Measurements from ENCODE around the gene ADGRL3.

DNA sequence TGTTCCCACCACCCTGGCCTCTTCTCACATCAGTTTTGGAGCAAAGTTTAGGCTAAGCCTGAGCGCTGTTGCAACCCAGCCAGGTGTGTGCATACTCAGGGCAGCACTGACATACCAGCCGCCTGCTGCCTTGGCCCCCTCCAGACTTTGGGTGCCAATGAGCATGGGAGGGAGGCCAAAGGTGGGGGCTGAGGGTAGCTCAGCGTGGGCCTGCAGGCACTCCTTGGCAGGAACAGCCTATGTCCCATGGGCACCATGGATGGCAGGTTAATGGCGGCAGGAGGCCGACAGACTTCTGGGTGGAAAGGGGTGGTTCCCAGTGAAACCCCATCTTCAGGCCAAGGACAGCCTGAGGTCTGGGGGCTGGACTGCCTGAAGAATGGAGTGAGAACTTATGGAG, 462.2 kb downstream of the ADGRL3 start:
- TF ChIP-seq, protein P1, sequence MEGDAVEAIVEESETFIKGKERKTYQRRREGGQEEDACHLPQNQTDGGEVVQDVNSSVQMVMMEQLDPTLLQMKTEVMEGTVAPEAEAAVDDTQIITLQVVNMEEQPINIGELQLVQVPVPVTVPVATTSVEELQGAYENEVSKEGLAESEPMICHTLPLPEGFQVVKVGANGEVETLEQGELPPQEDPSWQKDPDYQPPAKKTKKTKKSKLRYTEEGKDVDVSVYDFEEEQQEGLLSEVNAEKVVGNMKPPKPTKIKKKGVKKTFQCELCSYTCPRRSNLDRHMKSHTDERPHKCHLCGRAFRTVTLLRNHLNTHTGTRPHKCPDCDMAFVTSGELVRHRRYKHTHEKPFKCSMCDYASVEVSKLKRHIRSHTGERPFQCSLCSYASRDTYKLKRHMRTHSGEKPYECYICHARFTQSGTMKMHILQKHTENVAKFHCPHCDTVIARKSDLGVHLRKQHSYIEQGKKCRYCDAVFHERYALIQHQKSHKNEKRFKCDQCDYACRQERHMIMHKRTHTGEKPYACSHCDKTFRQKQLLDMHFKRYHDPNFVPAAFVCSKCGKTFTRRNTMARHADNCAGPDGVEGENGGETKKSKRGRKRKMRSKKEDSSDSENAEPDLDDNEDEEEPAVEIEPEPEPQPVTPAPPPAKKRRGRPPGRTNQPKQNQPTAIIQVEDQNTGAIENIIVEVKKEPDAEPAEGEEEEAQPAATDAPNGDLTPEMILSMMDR (IDR thresholded peaks at IDR 0.05; ENCODE audit: low read depth, low read length, missing input control), result no peak
- TF ChIP-seq TAF1 (conservative IDR thresholded peaks at IDR 0.05) (no peak), SP1 (IDR thresholded peaks at IDR 0.05) (no peak), RXRA (IDR thresholded peaks at IDR 0.05) (no peak), YY1 (IDR thresholded peaks at IDR 0.05) (no peak)

Data from liver (tissue), 3 donors.